Measurements from ENCODE around the gene ABAT. TPM values are rescaled to one million over a fixed set of nuclear protein-coding genes. Genes with fewer than 3 reads are reported as not detected.

ABAT gene
- total RNA-seq, 1 donor from 2014 or later = 3.4 TPM

GRCh38 chr16:8818504-8819270 is 144.3 kb downstream of the ABAT start:
- ATAC-seq (ENCODE audit: poor library complexity) = no peak
- no peak for DNase-seq
- intact Hi-C loops (cut with DNase I) = no loop called here

GRCh38 chr16:8819411-8820034 is 145.1 kb downstream of the ABAT start:
- ATAC-seq (ENCODE audit: poor library complexity) = no peak

GRCh38 chr16:8822403-8822802 is 148.0 kb downstream of the ABAT start:
- intact Hi-C loops (cut with DNase I) = no loop called here
- DNase-seq = no peak
- no peak for ATAC-seq (ENCODE audit: poor library complexity)

More at GRCh38 chr16:8819411-8820034, 145.1 kb downstream of the ABAT start:
- intact Hi-C loops (cut with DNase I) = no loop called here
- DNase-seq = no peak

- no peak for DNase-seq
- intact Hi-C loops (cut with DNase I) = no loop called here
- ATAC-seq (ENCODE audit: poor library complexity) = no peak
These were observed 152.0 kb downstream of the ABAT start for GRCh38 chr16:8826278-8826879.

GRCh38 chr16:8828541-8829165 is 154.2 kb downstream of the ABAT start:
- intact Hi-C loops (cut with DNase I) = no loop called here

GRCh38 chr16:8831450-8831849 is 157.0 kb downstream of the ABAT start:
- ATAC-seq (ENCODE audit: poor library complexity) (no peak), DNase-seq (no peak)
- intact Hi-C loops (cut with DNase I) = no loop called here

More at GRCh38 chr16:8828541-8829165, 154.2 kb downstream of the ABAT start:
- no peak for DNase-seq
- ATAC-seq (ENCODE audit: poor library complexity) = no peak

- DNase-seq (no peak), ATAC-seq (ENCODE audit: poor library complexity) (no peak)
- intact Hi-C loops (cut with DNase I) = no loop called here
These were observed 157.7 kb downstream of the ABAT start for GRCh38 chr16:8831871-8832716.

- ATAC-seq (ENCODE audit: poor library complexity) (no peak), DNase-seq (no peak)
- intact Hi-C loops (cut with DNase I) = no loop called here
These were observed 158.3 kb downstream of the ABAT start for GRCh38 chr16:8832717-8833105.

Other genes with a start within 250 kb of the ABAT start
- not detected for gene TMEM114, start 84.1 kb upstream of the ABAT start, total RNA-seq
- 21.0 TPM for gene METTL22, start 52.9 kb upstream of the ABAT start, total RNA-seq
- 12.7 TPM for gene TMEM186, start 123.0 kb downstream of the ABAT start, total RNA-seq
- 14.9 TPM for gene PMM2, start 123.2 kb downstream of the ABAT start, total RNA-seq
- gene CARHSP1, start 194.4 kb downstream of the ABAT start, total RNA-seq = 26.0 TPM
- gene LITAFD, start 207.7 kb downstream of the ABAT start, total RNA-seq = not detected

All from Right ventricle myocardium superior (tissue), 1 donor.